ENCODE results near the gene PSMB3. TPM values are rescaled to one million over a fixed set of nuclear protein-coding genes. Genes with fewer than 3 reads are reported as not detected.

PSMB3 gene
- total RNA-seq, 1 experiment from 2014 or later: 233 TPM

- no peak overlapping the region for H3K4me3 ChIP-seq (ENCODE audit: low read depth in 2 of 2, low read length in 2 of 2)
- H3K9me3 ChIP-seq (ENCODE audit: control insufficient read depth, insufficient read depth, low read depth, low read length): no peaks in the 10 kb centered on the region
- BruUV-seq (replicated peaks): no TSS peak
- no peaks in the 10 kb centered on the region for H3K27me3 ChIP-seq (ENCODE audit: control insufficient read depth, insufficient read depth, low read length)
- in situ Hi-C loops (cut with HindIII; ENCODE audit: low pct_unique_long_range_greater_than_20kb, low sequenced_read_pairs) (no loop called here), intact Hi-C loops (cut with micrococcal nuclease; ENCODE audit: unreplicated experiment) (no loop called here)
- H3K27ac ChIP-seq (ENCODE audit: low read length): no peak overlapping the region
- no peak for TF ChIP-seq CTCF (IDR thresholded peaks at IDR 0.05)
- no peak for TF ChIP-seq POLR2AphosphoS5 (IDR thresholded peaks at IDR 0.05; ENCODE audit: low read depth, low read length)
- no peak for TF ChIP-seq REST (IDR thresholded peaks at IDR 0.05; ENCODE audit: insufficient read depth in 1 of 2, low read depth in 2 of 2, low read length in 1 of 2)
- TF ChIP-seq SIN3A (IDR thresholded peaks at IDR 0.05; ENCODE audit: borderline replicate concordance, insufficient read depth, low read depth, low read length): no peak
- no peak for TF ChIP-seq TCF7L2 (IDR thresholded peaks at IDR 0.05; ENCODE audit: low read depth, low read length)
- DNase-seq (ENCODE audit: low read depth, low spot score) (no peak), ATAC-seq (no peak)
- H3K36me3 ChIP-seq (ENCODE audit: control insufficient read depth, insufficient read depth, low read length): peaks cover 4% of the 10 kb centered on the region
- CTCF ChIA-PET: no interaction called here
- POLR2A ChIA-PET: no interaction called here
- no peaks in the 10 kb centered on the region for H3K4me1 ChIP-seq (ENCODE audit: control insufficient read depth, insufficient read depth, low read length)
Measured at GRCh38 chr17:38766341-38766740, 13.8 kb downstream of the PSMB3 start.

GRCh38 chr17:38768417-38768816, 15.9 kb downstream of the PSMB3 start:
- POLR2A ChIA-PET: no interaction called here
- H3K36me3 ChIP-seq (ENCODE audit: control insufficient read depth, insufficient read depth, low read length): no peaks in the 10 kb centered on the region; the same call in none of the 2 replicates
- no TSS peak for BruUV-seq (replicated peaks)
- intact Hi-C loops (cut with micrococcal nuclease; ENCODE audit: unreplicated experiment): no loop called here
- H3K4me1 ChIP-seq (ENCODE audit: control insufficient read depth, insufficient read depth, low read length): no peaks in the 10 kb centered on the region
- no peaks in the 10 kb centered on the region for H3K27me3 ChIP-seq (ENCODE audit: control insufficient read depth, insufficient read depth, low read length)
- H3K27ac ChIP-seq (ENCODE audit: low read length): no peak overlapping the region
- TF ChIP-seq POLR2AphosphoS5 (IDR thresholded peaks at IDR 0.05; ENCODE audit: low read depth, low read length): no peak
- in situ Hi-C loops (cut with HindIII; ENCODE audit: low pct_unique_long_range_greater_than_20kb, low sequenced_read_pairs): no loop called here
- no peaks in the 10 kb centered on the region for H3K9me3 ChIP-seq (ENCODE audit: control insufficient read depth, insufficient read depth, low read depth, low read length)
- CTCF ChIA-PET: no interaction called here
- ATAC-seq (no peak), DNase-seq (ENCODE audit: low read depth, low spot score) (no peak)
- H3K4me3 ChIP-seq (ENCODE audit: low read depth in 2 of 2, low read length in 2 of 2): no peak overlapping the region

- no peak overlapping the region for H3K4me3 ChIP-seq (ENCODE audit: low read depth in 2 of 2, low read length in 2 of 2)
- TF ChIP-seq REST (IDR thresholded peaks at IDR 0.05; ENCODE audit: insufficient read depth in 1 of 2, low read depth in 2 of 2, low read length in 1 of 2): no peak
- no peak for TF ChIP-seq CTCF (IDR thresholded peaks at IDR 0.05)
- no peak for TF ChIP-seq POLR2AphosphoS5 (IDR thresholded peaks at IDR 0.05; ENCODE audit: low read depth, low read length)
- no peaks in the 10 kb centered on the region for H3K27me3 ChIP-seq (ENCODE audit: control insufficient read depth, insufficient read depth, low read length)
- ChIA-PET POLR2A (no interaction called here), CTCF (no interaction called here)
- no peaks in the 10 kb centered on the region for H3K9me3 ChIP-seq (ENCODE audit: control insufficient read depth, insufficient read depth, low read depth, low read length)
- peaks cover 3% of the 10 kb centered on the region for H3K36me3 ChIP-seq (ENCODE audit: control insufficient read depth, insufficient read depth, low read length)
- no peaks in the 10 kb centered on the region for H3K4me1 ChIP-seq (ENCODE audit: control insufficient read depth, insufficient read depth, low read length)
- DNase-seq (ENCODE audit: low read depth, low spot score): no peak
- H3K27ac ChIP-seq (ENCODE audit: low read length): no peak overlapping the region
- BruUV-seq (replicated peaks): no TSS peak
- in situ Hi-C loops (cut with HindIII; ENCODE audit: low pct_unique_long_range_greater_than_20kb, low sequenced_read_pairs) (no loop called here), intact Hi-C loops (cut with micrococcal nuclease; ENCODE audit: unreplicated experiment) (no loop called here)
- ATAC-seq: no peak
Measured at GRCh38 chr17:38773258-38773657, 20.7 kb downstream of the PSMB3 start.
